Ishikawa (cell line): ENCODE results near the gene SDK1.

ENCODE experiments used
- EGR1 ChIP-seq: IDR thresholded peaks from 2 replicates; pipeline ENCODE4 v1.6.1; 2012
- EP300 ChIP-seq: IDR thresholded peaks from 2 replicates; pipeline ENCODE4 v1.6.1; 2012; ENCODE audit warnings: borderline replicate concordance
- FOXM1 ChIP-seq: IDR thresholded peaks from 2 replicates; pipeline ENCODE4 v1.6.1; 2012; ENCODE audit warnings: low read depth, borderline replicate concordance
- TEAD4 ChIP-seq: IDR thresholded peaks from 2 replicates; pipeline ENCODE4 v1.6.1; 2012
- ZBTB7A ChIP-seq: IDR thresholded peaks from 2 replicates; pipeline ENCODE4 v1.6.1; 2012; ENCODE audit warnings: low read depth

DNA sequence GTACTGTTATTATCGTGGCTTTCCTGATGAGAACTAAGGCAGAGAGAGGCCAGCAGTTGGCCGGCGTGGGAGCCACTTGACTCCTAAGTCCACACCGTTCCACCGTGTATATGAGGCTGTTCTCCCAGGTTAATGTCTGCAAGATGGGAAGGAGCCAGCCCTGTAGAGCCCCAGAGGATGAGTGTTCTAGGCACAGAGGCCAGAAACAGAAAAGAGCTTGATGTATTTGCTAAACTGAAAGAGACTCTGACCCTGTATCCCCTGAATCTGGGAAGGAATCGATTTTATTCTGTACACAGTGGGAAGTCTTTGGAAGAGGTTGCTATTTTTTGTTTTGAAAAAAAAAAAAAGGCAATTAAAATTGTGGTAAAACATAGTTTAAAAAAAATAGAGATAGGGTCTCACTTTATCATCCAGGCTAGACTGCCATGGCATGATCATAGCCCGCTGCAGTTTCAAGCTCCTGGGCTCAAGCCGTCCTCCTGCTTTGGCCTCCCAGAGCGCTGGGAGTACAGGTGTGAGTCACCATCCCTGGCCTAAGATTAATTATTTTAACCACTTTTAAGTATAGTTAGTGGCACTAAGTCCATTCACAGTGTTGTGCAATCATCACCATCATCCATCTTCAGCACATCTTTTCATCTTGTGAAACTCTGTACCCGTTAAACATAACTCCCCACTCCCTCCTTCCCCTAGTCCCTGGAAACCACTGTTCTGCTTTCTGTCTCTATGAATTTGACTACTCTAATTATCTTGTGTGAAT, 348.8 kb downstream of the SDK1 start:
- TF ChIP-seq ZBTB7A (no peak), FOXM1 (no peak), TEAD4 (no peak), EP300 (no peak), EGR1 (no peak)
